Right atrium auricular region (tissue), 2 donors: ENCODE measurements around the gene TMPRSS13. TPM values are rescaled to one million over a fixed set of nuclear protein-coding genes. Genes with fewer than 3 reads are reported as not detected.
"Not testable (repeated sequence)": the region's sequence is repeated elsewhere in the genome, so short reads cannot be mapped to it uniquely, and the experiment has no call there.

Source experiments
- DNase-seq: peaks from one replicate; pipeline ENCODE4 v3.0.0-alpha.2; 2019; ENCODE audit warnings: low spot score
- H3K27ac ChIP-seq, 2 donors: fragments of 200-600 bp; sonication (generic); 1 replicate in 1 of 2; 2 replicates in 1 of 2; pipeline ENCODE4 v1.5.1; 2016 to 2019
- H3K27me3 ChIP-seq, 2 donors: fragments of 200-600 bp; sonication (generic); one replicate each; pipeline versions ENCODE4 v1.5.1 to v1.6.0; 2017 to 2019
- H3K36me3 ChIP-seq: fragments of 200-600 bp; sonication (generic); one replicate; pipeline ENCODE4 v1.5.1; 2016
- H3K4me1 ChIP-seq, 2 donors: fragments of 200-600 bp; sonication (generic); one replicate each; pipeline versions ENCODE4 v1.5.1 to v1.6.0; 2017 to 2019
- H3K4me3 ChIP-seq, 2 donors: fragments of 200-600 bp; sonication (generic); 1 replicate in 1 of 2; 2 replicates in 1 of 2; pipeline ENCODE4 v1.5.1; 2017 to 2019; ENCODE audit warnings: mild to moderate bottlenecking in 1 of 2, moderate library complexity in 1 of 2
- H3K9me3 ChIP-seq, 2 donors: fragments of 200-600 bp; sonication (generic); one replicate each; pipeline ENCODE4 v1.5.1; 2019
- total RNA-seq, 2 donors: library from RNA; depleted of rRNA; stranded (reverse); fragments of >200 nt; gene quantifications; one replicate each; pipeline ENCODE4 v1.1.0, GENCODE V29; 2016
- TF ChIP-seq, protein P1 (sequence below), 2 donors: fragments of 200-600 bp; sonication (generic); IDR thresholded peaks; one replicate each; pipeline ENCODE4 v1.5.1; 2019; ENCODE audit warnings: antibody characterized with exemption in 2 of 2

The TMPRSS13 gene
- total RNA-seq, 2 donors from 2014 or later: not detected

DNA sequence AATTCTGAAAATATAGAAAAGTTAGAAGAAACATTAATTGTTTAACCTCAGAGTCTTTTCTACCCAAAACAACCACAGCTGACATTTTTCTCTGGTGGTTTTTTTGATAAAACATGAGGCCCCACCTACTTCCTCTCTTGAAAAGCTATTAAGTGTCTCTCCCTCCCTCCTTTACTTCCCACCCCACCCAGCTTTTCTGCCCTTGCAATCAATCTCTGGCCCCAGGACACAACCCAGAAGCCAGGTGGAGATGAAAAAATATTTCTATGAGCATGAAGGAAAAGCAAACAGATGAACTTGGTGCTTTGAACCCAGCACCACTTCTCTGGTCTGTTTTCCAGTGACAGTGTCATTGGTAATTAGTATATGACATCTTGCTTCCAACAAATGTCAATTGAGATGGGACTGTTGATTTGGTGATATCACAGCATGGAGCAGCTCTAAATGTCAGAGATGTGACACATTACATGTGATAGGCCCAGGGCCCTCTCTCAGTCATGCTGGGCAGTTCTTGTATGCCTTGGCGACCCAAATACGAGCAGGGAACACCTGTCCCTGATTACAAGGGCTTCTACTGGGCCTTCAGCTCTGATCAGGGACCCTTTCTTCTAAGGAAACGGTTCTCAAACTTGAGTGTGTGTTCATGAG is 23.9 kb upstream of the TMPRSS13 start:
- no peaks in the 10 kb centered on the region for H3K27me3 ChIP-seq
- DNase-seq: peak; percentile 34
- no peaks in the 10 kb centered on the region for H3K36me3 ChIP-seq
- TF ChIP-seq, protein P1, sequence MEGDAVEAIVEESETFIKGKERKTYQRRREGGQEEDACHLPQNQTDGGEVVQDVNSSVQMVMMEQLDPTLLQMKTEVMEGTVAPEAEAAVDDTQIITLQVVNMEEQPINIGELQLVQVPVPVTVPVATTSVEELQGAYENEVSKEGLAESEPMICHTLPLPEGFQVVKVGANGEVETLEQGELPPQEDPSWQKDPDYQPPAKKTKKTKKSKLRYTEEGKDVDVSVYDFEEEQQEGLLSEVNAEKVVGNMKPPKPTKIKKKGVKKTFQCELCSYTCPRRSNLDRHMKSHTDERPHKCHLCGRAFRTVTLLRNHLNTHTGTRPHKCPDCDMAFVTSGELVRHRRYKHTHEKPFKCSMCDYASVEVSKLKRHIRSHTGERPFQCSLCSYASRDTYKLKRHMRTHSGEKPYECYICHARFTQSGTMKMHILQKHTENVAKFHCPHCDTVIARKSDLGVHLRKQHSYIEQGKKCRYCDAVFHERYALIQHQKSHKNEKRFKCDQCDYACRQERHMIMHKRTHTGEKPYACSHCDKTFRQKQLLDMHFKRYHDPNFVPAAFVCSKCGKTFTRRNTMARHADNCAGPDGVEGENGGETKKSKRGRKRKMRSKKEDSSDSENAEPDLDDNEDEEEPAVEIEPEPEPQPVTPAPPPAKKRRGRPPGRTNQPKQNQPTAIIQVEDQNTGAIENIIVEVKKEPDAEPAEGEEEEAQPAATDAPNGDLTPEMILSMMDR (IDR thresholded peaks at IDR 0.05): no peak
- no peak overlapping the region for H3K4me3 ChIP-seq
- H3K4me1 ChIP-seq: no peaks in the 10 kb centered on the region
- no peaks in the 10 kb centered on the region for H3K9me3 ChIP-seq
- no peak overlapping the region for H3K27ac ChIP-seq

DNA sequence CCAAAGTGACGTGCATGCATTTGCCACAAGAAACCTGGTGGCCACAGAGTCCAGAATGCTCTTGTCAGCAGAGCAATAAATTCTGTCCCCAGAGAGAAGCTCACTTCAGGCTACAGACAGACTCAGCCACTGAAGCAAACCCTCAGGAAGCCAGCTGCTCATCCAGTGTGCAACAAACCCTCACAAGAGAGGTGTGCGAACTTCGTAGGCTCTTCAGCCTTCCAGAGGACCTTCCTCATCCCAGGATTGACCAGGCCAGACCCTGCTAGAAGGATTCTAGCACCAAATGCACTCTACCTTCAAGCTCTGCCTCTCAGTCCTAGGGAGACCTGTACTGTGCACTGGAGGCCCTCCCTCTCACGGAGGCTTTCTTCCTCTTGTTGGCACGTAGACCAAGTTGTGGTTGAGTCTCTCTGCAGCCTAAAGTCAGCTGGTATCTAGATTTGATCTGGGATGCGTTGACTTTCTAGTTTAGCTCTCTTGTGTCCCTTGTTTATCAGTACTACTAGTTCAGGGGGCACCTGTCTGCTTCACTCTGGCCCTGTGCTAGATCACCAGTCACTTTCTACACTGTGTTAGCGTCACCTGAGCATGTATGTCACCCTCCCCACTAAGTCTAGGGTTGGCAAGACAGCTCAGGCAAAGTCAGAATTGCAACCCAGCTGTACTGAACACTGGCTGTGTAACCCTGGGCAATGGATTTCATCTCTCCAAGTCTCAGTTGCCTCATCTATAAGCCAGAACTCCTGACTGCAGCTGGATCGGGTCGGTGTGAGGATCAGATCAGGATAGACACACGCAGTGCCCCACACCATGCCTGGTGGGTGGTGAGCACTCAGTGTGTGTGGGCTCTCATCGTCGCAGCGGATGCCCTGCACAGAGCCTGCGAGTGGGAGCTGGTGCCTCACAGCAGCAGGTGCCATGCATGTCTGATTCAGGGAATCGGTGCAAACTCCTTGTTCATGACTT is 22.1 kb upstream of the TMPRSS13 start:
- no peaks in the 10 kb centered on the region for H3K36me3 ChIP-seq
- no peaks in the 10 kb centered on the region for H3K9me3 ChIP-seq
- TF ChIP-seq, protein P1 (IDR thresholded peaks at IDR 0.05): no peak
- peak; percentile 47 for DNase-seq
- H3K27ac ChIP-seq: no peak overlapping the region
- H3K4me1 ChIP-seq: peaks cover 0 to 6% of the 10 kb centered on the region in 2 donors
- H3K4me3 ChIP-seq: no peak overlapping the region
- no peaks in the 10 kb centered on the region for H3K27me3 ChIP-seq

DNA sequence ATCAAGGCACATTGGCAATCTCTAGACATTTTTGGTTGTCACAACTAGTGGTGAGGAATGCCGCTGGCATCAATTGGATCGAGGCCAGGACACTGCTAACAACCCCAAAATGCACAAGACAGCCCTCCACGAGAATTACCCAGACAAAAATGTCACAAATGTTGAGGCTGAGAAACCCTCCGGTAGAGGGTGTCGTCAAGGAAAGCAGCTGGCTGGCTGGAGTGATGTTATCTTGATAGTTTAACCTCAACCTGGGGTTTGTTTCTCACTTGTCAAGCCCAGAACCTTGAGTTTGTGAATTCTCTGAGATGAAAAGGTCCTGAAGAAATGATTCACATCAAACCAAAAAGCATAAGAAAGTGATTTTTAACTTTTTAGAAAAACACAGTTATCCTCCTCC is 21.1 kb upstream of the TMPRSS13 start:
- TF ChIP-seq, protein P1 (IDR thresholded peaks at IDR 0.05): peak in 1 of 2 donors; percentile 24
- peak; percentile 52 for DNase-seq
- Histone ChIP-seq H3K9me3 (no peaks in the 10 kb centered on the region), H3K27me3 (no peaks in the 10 kb centered on the region), H3K4me1 (peaks cover 0 to 7% of the 10 kb centered on the region in 2 donors), H3K4me3 (no peak overlapping the region), H3K27ac (no peak overlapping the region), H3K36me3 (no peaks in the 10 kb centered on the region)

DNA sequence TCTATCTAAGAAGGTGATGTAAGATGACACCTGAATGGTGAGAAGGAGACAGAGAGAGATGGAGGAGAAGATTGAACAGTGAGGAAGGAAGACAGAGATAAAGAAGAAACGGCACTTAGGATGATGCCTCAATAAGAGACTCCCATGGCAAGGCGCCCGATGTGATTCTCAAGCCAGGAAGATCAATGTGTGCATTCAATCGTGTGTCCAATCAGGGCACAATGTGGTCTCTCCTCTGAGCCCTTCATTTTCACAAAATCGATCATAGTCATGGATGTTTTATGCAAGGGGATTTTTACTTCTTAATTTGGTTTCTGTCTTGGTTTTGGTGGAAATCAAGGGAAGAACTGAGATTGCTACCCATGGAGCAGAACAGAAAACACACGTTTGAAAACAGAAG is 19.9 kb upstream of the TMPRSS13 start:
- H3K36me3 ChIP-seq: no peaks in the 10 kb centered on the region
- no peaks in the 10 kb centered on the region for H3K27me3 ChIP-seq
- H3K9me3 ChIP-seq: no peaks in the 10 kb centered on the region
- H3K27ac ChIP-seq: no peak overlapping the region
- H3K4me3 ChIP-seq: no peak overlapping the region
- peak; percentile 54 for DNase-seq
- H3K4me1 ChIP-seq: peaks cover 0 to 7% of the 10 kb centered on the region in 2 donors
- TF ChIP-seq, protein P1 (IDR thresholded peaks at IDR 0.05): no peak

DNA sequence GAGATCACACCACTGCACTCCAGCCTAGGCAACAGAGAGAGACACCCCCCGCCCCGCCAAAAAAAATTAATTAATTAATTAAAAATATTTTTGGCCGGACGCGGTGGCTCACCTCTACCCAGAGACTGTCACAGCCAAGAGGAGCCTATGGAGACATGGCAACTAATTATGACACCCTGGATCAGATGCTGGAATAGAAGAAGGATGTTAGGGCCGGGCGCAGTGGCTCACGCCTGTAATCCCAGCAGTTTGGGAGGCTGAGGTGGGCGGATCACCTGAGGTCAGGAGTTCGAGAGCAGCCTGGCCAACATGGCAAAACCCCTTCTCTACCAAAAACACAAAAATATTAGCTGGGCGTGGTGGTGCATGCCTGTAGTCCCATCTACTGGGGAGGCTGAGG is 19.3 kb upstream of the TMPRSS13 start:
- not testable (repeated sequence) for H3K4me1 ChIP-seq

DNA sequence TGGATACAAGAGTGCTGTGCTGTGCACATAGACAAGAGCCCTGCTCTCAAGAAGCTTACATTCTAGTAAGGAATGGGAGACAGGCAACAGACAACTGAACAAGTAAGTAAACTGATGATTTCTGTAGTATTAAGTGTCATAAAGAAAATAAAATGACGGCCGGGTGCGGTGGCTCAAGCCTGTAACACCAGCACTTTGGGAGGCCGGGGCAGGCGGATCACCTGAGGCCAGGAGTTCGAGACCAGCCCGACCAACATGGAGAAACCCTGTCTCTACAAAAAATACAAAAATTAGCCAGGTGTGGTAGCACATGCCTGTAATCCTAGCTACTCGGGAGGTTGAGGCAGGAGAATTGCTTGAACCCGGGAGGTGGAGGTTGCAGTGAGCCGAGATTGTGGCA is 18.5 kb upstream of the TMPRSS13 start:
- H3K9me3 ChIP-seq, H3K36me3 ChIP-seq, H3K27ac ChIP-seq, H3K4me3 ChIP-seq, H3K4me1 ChIP-seq, H3K27me3 ChIP-seq: not testable (repeated sequence)
- peak; percentile 50 for DNase-seq

More for the DNA sequence above, 19.3 kb upstream of the TMPRSS13 start:
- not testable (repeated sequence) for H3K27me3 ChIP-seq, H3K27ac ChIP-seq, H3K36me3 ChIP-seq, H3K4me3 ChIP-seq, H3K9me3 ChIP-seq
- DNase-seq: peak; percentile 53
